ENCODE measurements around the gene RETNLB.

RETNLB gene

GRCh38 chr3:108775649-108776048 lies 18.4 kb upstream of the RETNLB start:
- no peak overlapping the region for H3K4me3 ChIP-seq (ENCODE audit: control insufficient read depth, low read depth, low read length)
- no peak for DNase-seq (ENCODE audit: low read depth)
- no peak for TF ChIP-seq CTCF (conservative IDR thresholded peaks at IDR 0.05; ENCODE audit: control insufficient read depth, insufficient read depth, low read depth, low read length)

GRCh38 chr3:108767253-108767652 lies 10.0 kb upstream of the RETNLB start:
- no peak for TF ChIP-seq CTCF (conservative IDR thresholded peaks at IDR 0.05; ENCODE audit: control insufficient read depth, insufficient read depth, low read depth, low read length)
- H3K4me3 ChIP-seq (ENCODE audit: control insufficient read depth, low read depth, low read length), result no peak overlapping the region
- no peak for DNase-seq (ENCODE audit: low read depth)

- H3K4me3 ChIP-seq (ENCODE audit: control insufficient read depth, low read depth, low read length), result no peak overlapping the region
- DNase-seq (ENCODE audit: low read depth), result no peak
- no peak for TF ChIP-seq CTCF (conservative IDR thresholded peaks at IDR 0.05; ENCODE audit: control insufficient read depth, insufficient read depth, low read depth, low read length)
These were observed 1.5 kb downstream of the RETNLB start for GRCh38 chr3:108755686-108756085.

GRCh38 chr3:108744762-108745161 lies 12.4 kb downstream of the RETNLB start:
- H3K4me3 ChIP-seq (ENCODE audit: control insufficient read depth, low read depth, low read length), result no peak overlapping the region
- no peak for TF ChIP-seq CTCF (conservative IDR thresholded peaks at IDR 0.05; ENCODE audit: control insufficient read depth, insufficient read depth, low read depth, low read length)
- no peak for DNase-seq (ENCODE audit: low read depth)

- no peak for TF ChIP-seq CTCF (conservative IDR thresholded peaks at IDR 0.05; ENCODE audit: control insufficient read depth, insufficient read depth, low read depth, low read length)
- DNase-seq (ENCODE audit: low read depth), result no peak
These were observed 14.3 kb downstream of the RETNLB start for GRCh38 chr3:108742929-108743328.

GRCh38 chr3:108736821-108737220 lies 20.4 kb downstream of the RETNLB start:
- H3K4me3 ChIP-seq (ENCODE audit: control insufficient read depth, low read depth, low read length), result no peak overlapping the region
- DNase-seq (ENCODE audit: low read depth), result no peak
- TF ChIP-seq CTCF (conservative IDR thresholded peaks at IDR 0.05; ENCODE audit: control insufficient read depth, insufficient read depth, low read depth, low read length), result no peak

More at GRCh38 chr3:108742929-108743328, 14.3 kb downstream of the RETNLB start:
- no peak overlapping the region for H3K4me3 ChIP-seq (ENCODE audit: control insufficient read depth, low read depth, low read length)

- no peak for TF ChIP-seq CTCF (conservative IDR thresholded peaks at IDR 0.05; ENCODE audit: control insufficient read depth, insufficient read depth, low read depth, low read length)
- no peak for DNase-seq (ENCODE audit: low read depth)
- no peak overlapping the region for H3K4me3 ChIP-seq (ENCODE audit: control insufficient read depth, low read depth, low read length)
These were observed 28.3 kb downstream of the RETNLB start for GRCh38 chr3:108728934-108729333.
